Smooth muscle cell of the brain vasculature (primary cell): ENCODE data around the gene CDK11B.
"Not testable (repeated sequence)": the region's sequence is repeated elsewhere in the genome, so short reads cannot be mapped to it uniquely, and the experiment has no call there.

Experiments
- DNase-seq: peaks from one replicate; pipeline ENCODE4 v3.0.0-alpha.2; 2012; ENCODE audit warnings: low read depth, low spot score

Gene CDK11B

GRCh38 chr1:1658583-1659549 lies at the start of gene CDK11B:
CDK11B (minus strand) TSS chr1:1659004; CDS start chr1:1657485, 1,519 bp downstream.
- peak; percentile 86 for DNase-seq

- DNase-seq: not testable (repeated sequence)
These were observed 49.1 kb upstream of the CDK11B start for GRCh38 chr1:1707897-1708296.

DNA sequence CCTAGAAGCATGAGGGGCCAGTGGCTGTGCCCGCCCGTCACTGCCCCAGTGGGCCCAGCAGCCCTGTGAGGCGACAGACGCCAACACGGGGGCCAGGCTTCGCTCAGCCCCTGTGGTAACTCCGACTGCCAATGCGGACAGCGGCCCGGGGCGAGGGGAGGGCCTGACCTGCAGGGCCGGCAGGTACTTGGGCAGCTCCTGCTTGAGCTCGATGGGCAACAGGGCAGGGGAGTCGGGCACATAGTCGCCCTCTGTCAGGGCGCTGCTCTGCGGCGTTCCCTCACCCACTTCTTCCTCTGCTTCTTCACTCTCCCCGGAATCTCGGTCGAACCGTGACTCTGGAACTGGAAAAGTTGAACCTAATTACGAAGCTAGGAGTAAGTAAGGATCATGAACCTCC lies 48.4 kb upstream of the CDK11B start:
- not testable (repeated sequence) for DNase-seq

GRCh38 chr1:1705623-1706022 lies 46.8 kb upstream of the CDK11B start:
- not testable (repeated sequence) for DNase-seq

DNA sequence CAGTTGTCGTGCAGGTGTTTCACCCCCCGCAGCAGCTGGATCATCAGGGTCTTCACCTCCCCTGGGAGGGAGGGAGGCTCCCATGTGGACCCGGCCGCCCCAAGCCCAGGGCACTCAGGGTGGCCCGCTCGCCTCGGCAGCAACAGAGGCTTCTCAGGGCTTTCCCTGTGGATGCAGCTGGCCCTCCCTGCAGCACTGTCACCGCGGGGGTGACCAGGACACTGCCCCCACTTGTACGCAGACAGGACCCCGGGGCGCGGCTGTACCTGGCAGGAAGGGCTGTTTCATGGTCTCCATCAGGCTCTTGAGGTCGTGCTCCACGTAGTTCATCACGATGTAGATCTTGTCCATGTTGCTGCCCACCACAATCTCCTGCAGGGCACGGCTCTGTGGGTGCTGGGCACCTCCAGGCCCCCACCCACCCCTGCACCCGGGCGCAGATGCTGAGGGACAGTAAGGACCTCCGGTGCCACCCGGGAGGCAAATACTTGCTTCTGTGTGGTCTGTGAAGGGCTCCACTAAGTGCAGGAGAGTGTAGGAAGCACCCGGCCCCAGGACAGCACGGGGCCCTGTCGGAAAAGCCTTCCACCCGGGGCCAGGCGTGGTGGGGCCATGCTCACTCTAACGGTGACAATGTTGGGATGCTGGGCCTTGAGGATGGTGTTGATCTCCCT lies 45.6 kb upstream of the CDK11B start:
- not testable (repeated sequence) for DNase-seq

DNA sequence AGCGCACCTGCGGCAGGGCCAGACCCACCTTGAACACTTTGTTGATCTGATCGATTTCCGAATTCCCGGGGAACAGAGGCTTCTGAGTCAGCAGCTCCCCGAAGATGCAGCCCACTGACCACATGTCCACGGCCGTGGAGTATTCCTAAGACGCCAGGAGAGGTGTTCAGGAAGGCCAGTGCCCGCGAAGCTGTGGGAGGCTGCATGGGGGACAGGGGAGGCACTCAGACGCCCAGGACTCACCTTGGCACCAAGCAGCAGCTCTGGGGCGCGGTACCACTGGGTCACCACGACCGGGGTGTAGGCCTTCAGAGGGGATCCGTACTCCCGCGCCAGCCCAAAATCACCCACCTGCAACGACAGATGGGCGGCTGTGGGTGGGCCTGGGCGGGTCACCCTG lies 45.0 kb upstream of the CDK11B start:
- no peak for DNase-seq

DNA sequence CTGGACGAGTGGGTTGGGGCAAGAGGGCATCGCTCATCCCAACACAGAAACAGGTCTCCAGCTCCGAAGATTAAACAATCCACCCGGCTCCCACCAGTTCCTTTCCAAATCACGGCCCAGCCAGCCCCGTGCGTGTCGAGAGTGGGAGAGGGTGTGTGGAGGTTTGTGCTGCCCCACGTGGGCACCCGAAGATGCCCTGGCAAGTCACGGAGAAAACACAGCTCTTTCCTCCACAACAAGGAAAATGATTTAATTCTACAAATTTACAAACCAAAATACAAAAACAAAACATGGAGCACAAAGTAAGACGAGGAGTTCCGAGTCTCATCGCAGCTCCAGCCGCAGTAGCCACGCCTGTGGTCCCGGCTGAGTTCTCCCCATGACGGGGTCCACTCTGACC lies 43.7 kb upstream of the CDK11B start:
- DNase-seq: not testable (repeated sequence)

DNA sequence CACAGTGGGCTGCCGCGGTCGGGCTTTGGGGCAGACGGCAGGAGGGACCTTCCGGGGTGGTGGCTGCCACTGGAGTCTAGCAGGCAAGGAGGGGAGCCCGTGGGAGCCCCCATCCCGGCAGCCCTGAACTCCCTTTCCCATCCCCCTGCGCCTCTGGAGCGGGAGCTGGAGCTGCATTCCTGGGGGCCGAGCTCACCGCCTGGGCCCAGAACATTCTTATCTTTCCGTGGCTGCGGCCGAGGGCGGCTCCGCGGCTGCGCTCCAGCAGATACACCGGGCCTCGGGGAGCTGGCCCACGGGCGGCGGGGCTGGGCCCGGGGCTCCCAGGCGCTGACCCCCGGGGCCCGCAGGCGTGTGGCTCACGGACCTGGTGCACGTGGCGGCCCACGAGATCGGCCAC lies 41.8 kb upstream of the CDK11B start:
- DNase-seq: not testable (repeated sequence)

DNA sequence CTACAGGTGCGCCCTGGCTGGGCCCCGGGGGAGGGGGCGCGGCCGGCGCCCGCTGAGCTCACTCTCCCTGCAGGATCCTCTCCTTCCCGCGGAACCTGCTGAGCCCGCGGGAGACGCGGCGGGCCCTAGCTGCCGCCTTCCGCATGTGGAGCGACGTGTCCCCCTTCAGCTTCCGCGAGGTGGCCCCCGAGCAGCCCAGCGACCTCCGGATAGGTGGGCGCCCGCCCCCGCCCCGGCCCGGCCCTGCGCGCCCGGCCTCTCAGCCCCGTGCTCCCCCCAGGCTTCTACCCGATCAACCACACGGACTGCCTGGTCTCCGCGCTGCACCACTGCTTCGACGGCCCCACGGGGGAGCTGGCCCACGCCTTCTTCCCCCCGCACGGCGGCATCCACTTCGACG lies 41.3 kb upstream of the CDK11B start:
- not testable (repeated sequence) for DNase-seq

DNA sequence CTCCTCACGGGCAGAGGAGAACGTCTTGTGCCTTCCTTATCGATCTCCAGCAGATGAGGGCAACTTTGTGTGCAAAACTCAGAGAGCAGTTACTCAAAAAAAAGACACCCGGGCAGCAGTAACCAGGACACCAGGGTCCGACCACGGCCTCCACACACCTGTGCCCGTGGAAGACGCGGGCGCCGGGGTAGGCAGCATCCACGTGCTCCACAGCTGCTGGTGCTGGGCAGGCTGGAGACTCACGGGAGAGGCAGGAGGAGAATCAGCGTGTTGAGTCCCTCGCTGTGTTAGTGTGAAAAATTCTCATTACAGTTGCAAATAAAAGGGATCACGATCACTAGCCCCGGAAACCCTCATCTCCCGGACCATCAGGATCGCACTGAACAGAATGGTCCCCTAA lies 40.3 kb upstream of the CDK11B start:
- DNase-seq: not testable (repeated sequence)

DNA sequence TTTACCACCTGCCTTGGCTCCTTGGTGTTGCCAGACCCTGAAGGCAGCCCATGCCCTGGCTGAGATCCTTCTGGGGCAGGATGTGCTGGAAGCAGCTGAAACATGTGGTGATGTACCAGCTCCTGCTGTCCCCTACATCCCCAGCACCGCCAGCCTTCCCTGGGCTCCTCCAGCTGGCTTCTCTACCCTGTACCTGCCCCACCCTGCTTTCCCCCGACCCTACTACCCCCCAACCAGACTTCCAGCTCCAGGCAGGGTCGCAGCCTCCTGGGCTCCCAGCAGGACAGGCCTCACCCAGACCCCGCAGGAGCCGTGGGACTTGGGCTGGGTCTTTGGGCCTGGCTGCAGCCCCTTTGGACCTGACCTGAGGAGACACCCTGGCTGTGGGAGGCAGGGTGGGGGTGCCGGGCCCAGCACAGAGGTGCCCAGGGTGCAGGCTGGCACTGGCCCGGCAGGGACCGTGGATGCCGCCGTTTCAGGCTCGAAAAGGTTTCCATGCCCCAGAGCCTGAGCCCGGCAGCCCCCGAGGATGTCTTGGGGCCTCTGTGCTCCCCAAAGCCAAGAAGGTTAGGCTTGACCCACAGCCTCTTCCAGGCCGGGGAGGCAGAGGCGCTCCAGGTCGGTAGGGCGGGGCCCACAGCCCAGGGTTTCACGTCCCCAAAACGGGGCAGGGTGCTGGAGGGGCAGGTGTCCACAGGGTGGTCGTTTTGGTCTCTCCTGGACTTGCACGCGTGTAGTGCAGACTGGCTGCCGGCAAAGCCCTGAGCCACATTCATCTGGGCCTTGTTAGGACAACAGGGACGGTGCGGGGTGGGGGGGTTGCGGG lies 38.8 kb upstream of the CDK11B start:
- DNase-seq: not testable (repeated sequence)

DNA sequence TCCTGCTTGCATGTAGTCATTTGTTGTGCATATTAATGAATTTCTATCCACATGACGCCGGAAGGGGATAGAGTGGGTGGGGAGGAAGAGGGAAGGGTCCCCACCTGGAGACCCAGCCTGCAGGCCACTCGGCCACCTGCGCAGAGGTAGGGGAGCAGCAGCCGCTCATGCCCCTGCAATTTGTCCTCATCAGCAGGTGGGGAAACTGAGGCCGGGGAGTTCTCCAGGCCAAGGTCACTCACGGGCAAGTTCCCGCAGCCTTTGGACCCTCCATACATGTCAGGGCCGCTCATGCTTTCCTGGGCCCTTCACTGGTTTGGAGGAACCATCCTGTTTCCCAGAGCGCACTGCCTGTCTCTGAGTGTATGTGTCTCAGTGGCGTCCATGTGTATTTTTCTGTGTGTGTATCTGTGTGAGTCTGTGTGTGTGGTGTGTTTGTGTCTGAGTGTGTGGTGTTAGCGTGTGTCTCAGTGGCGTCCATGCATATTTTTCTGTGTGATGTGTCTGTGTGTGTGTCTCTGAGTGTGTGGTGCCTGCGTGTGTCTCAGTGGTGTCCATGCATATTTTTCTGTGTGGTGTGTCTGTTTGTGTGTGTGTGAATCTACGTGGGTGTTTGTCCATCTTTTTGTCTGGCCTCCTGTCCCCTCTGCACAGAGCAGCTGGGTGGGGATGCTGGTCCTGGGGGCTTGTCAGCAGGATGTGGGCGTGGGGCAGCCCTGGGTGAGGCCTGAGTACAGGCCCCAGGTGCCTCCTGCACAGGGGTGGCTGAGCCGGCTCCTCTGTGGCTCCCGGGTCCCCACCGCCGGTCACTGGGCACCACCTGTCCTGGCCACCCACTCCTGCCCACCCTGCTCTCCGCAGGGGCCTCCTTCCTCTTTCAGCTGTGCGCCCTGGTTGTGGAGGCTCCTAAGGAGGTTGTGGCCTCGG lies 37.9 kb upstream of the CDK11B start:
- DNase-seq: not testable (repeated sequence)

DNA sequence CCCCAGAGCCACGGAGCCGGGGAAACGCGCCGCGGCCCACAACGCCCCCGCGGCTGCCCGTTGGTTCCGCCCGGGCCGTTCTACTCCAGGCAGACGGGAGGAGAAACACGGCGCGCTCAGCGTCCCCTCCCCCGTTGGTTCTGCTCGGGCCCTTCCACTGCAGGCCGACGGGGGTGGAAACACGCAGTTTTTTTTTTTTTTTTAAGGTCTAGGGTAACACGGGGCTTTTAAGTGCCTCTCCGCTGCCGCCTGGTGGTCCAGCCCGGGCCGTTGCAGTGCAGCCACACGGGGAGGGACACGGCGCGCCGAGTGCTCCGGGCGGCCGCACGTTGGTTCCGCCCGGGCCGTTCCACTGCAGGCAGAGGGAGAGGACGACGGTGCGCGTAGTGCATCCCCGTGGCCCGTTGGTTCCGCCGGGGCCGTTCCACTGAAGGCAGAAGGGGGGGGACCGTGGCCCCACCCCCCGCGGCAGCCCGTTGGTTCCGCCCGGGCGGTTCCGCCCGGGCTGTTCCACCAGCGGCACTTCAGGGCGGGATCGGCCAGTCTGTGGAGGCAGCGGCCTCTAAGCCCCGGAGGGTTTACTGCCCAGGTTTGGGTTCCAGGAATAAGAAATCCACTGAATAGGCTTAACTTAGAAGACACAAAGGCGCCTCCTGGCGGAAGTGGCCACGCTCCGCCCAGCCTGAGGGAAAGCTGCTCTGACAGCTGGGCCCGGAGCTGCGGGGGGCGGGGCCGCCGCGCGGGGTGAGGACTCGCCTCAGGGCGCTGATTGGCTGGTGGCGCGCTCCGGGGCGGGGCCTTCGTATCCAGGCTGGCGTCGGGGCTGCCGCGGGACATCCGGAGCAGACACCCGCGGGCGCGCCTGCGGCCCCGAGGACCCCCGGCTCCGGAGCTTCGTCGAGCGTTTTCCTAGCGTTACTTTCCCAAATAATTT lies 34.2 kb upstream of the CDK11B start, which contains the start of gene SLC35E2B:
TSS of gene SLC35E2B (minus strand) at position 82 of the 934 bp plus-strand sequence. CDS start 16,096 bp downstream, outside the sequence.
- peak; percentile 79 for DNase-seq

GRCh38 chr1:1692324-1692713 lies 33.5 kb upstream of the CDK11B start:
- DNase-seq: not testable (repeated sequence)

DNA sequence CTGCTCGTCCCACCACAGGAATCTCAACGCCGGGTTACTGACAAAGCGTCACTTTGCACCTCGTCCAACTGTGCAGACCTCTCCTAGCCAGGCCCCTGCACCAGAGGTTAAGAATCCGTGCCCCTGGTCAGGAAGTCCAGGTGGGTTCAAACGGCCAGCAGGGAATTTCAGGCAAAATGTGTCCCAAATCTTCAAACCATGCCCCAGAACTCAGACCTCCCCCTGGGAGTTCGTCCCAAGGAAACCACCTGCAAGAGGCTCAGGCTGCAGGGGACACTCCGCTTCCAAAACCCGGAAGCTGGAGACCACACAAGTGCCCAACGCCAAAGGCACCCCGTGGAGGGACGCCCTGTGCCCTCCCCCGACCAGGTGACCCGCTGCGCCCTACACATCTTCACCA lies 32.6 kb upstream of the CDK11B start:
- not testable (repeated sequence) for DNase-seq

- DNase-seq: not testable (repeated sequence)
These were observed 30.7 kb upstream of the CDK11B start for GRCh38 chr1:1689526-1689925.

GRCh38 chr1:1687846-1688245 lies 29.0 kb upstream of the CDK11B start:
- DNase-seq: no peak

GRCh38 chr1:1684031-1684681 lies 25.4 kb upstream of the CDK11B start:
- no peak for DNase-seq
